ENCODE measurements around the gene RHD.
"Not testable (repeated sequence)": the region's sequence is repeated elsewhere in the genome, so short reads cannot be mapped to it uniquely, and the experiment has no call there.

Gene RHD

DNA sequence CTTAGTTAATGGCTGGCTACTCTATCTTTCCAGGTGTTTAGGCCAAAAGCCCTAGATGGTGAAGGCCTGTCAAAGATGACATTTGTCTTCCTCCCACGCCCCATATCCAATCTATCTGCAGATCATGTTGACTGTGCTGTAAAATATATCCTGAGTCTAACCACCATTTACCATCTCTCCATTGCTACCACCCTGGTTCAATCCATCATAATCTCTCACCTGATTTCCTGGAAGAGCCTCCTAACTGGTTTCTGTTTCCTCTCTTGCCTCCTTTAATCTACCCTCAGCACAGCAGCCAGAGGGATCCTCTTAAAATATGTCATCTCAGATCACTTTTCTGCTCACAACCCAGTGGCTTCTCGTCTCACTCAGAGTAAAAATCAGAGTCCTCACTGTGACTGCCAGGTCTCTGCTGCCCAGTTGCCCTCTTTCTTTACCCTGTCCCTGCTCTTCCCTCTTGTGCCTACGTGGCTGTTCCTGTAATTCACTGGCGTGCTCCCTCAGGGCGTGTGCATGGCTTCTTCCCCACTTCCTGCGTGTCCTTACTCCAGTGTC is 83.6 kb downstream of the RHD start:
- Histone ChIP-seq H3K27ac (ENCODE audit: insufficient read depth in 1 of 2, low read depth in 1 of 2, low read length in 2 of 2, poor library complexity in 1 of 2, severe bottlenecking in 2 of 2) (peak overlapping the region in 1 of 2 experiments; percentile 35), H3K27me3 (replicated peaks in 2 of 5; ENCODE audit: control insufficient read depth in 4 of 5, insufficient read depth in 5 of 5, low read length in 4 of 5) (no peaks in the 10 kb centered on the region), H3K4me1 (ENCODE audit: control extremely low read depth in 1 of 4, control insufficient read depth in 4 of 4, insufficient read depth in 4 of 4, low read length in 3 of 4) (no peaks in the 10 kb centered on the region), H3K9me3 (ENCODE audit: control extremely low read depth in 1 of 5, control insufficient read depth in 4 of 5, insufficient read depth in 2 of 5, low read depth in 1 of 5, low read length in 4 of 5) (no peaks in the 10 kb centered on the region), H3K4me3 (ENCODE audit: control insufficient read depth in 1 of 7, extremely low read depth in 1 of 7, insufficient read depth in 4 of 7, low read depth in 2 of 7, low read length in 6 of 7) (no peak overlapping the region), H3K36me3 (ENCODE audit: control insufficient read depth in 4 of 4, insufficient read depth in 4 of 4, low read length in 3 of 4) (peaks cover 17 to 70% (median 48%) of the 10 kb centered on the region in 4 experiments)
- ChIA-PET POLR2A (no interaction called here), CTCF (no interaction called here)
- 84% methylated on average over 6 of the region's 6 CpGs for WGBS (ENCODE audit: insufficient coverage)
- DNase-seq = no peak

DNA sequence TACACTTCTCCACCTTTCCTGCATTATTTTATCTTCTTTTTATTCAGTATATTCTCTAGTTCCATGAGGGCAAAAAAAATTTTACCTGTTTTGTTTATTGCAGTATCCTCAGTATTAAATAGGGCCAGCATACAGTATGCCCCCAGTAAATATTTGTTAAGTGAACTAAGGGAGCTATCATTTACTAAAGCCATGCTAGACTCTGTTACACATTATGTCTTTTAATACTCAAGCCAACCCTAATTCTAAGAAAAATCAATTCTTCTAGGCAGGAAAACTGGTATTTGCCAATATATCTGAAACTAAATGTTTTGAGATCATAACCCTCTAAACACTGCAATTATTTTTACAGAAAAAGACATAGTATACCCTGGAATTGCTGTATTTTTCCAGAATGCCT is 84.1 kb downstream of the RHD start:
- DNase-seq = no peak
- Histone ChIP-seq H3K36me3 (ENCODE audit: control insufficient read depth in 4 of 4, insufficient read depth in 4 of 4, low read length in 3 of 4) (peaks cover 19 to 74% (median 53%) of the 10 kb centered on the region in 4 experiments), H3K27ac (ENCODE audit: insufficient read depth in 1 of 2, low read depth in 1 of 2, low read length in 2 of 2, poor library complexity in 1 of 2, severe bottlenecking in 2 of 2) (peak overlapping the region in 1 of 2 experiments; percentile 35), H3K4me1 (ENCODE audit: control extremely low read depth in 1 of 4, control insufficient read depth in 4 of 4, insufficient read depth in 4 of 4, low read length in 3 of 4) (no peaks in the 10 kb centered on the region), H3K4me3 (ENCODE audit: control insufficient read depth in 1 of 7, extremely low read depth in 1 of 7, insufficient read depth in 4 of 7, low read depth in 2 of 7, low read length in 6 of 7) (no peak overlapping the region), H3K27me3 (replicated peaks in 2 of 5; ENCODE audit: control insufficient read depth in 4 of 5, insufficient read depth in 5 of 5, low read length in 4 of 5) (no peaks in the 10 kb centered on the region), H3K9me3 (ENCODE audit: control extremely low read depth in 1 of 5, control insufficient read depth in 4 of 5, insufficient read depth in 2 of 5, low read depth in 1 of 5, low read length in 4 of 5) (no peaks in the 10 kb centered on the region)
- POLR2A ChIA-PET = no interaction called here
- CTCF ChIA-PET = no interaction called here

DNA sequence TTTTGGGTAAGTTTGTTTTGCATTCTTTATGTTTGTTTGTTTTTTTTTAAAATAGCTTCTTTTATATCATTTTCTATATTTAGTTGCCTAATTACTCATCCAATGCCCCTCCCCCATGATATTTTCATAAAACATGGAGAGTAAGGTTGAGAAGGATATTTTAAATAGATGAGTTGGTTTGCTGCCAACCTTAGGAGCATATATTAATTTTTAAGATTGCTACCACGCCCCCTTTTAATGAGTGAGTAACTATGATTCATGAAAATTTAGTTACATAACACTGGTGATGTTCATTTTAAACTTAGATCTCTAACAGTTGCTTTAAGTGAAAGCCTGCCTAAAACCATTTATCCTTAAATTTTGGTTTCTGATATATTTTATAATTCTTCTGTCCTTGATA is 84.5 kb downstream of the RHD start:
- peak overlapping the region in 1 of 2 experiments; percentile 32 for H3K27ac ChIP-seq (ENCODE audit: insufficient read depth in 1 of 2, low read depth in 1 of 2, low read length in 2 of 2, poor library complexity in 1 of 2, severe bottlenecking in 2 of 2)
- POLR2A ChIA-PET = no interaction called here

DNA sequence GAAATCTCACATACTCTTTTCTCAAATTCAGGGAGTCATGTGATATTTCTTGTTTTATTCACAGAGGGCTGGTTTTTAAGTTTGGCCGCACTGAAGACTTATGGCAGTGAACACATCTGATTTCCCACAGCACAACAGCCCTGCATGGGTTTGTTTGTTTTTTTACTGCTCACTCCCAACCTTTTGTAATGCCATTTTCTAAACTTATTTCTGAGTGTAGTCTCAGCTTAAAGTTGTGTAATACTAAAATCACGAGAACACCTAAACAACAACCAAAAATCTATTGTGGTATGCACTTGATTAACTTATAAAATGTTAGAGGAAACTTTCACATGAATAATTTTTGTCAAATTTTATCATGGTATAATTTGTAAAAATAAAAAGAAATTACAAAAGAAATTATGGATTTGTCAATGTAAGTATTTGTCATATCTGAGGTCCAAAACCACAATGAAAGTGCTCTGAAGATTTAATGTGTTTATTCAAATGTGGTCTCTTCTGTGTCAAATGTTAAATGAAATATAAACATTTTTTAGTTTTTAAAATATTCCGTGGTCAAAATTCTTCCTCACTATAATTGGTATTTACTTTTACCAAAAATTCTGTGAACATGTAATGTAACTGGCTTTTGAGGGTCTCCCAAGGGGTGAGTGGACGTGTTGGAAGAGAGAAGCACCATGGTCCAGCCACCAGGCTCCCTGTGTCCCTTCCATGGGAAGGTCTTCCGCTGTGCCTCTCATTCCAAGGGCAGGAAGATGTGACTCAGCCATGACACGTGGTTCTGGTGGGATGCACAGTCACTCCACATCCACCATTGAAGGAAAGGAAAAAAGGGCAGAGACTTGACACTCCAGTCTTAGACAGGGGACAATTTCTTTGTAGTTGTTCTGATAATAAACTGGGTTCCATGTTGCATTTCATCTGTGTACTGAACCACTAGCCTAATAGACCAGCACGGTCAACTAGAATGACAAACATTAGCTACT is 88.6 kb downstream of the RHD start:
- H3K36me3 ChIP-seq (ENCODE audit: control insufficient read depth in 4 of 4, insufficient read depth in 4 of 4, low read length in 3 of 4) = peaks cover 16 to 52% (median 35%) of the 10 kb centered on the region in 4 experiments
- no peak overlapping the region for H3K27ac ChIP-seq (ENCODE audit: insufficient read depth in 1 of 2, low read depth in 1 of 2, low read length in 2 of 2, poor library complexity in 1 of 2, severe bottlenecking in 2 of 2)
- WGBS (ENCODE audit: insufficient coverage) = 100% methylated on average over 3 of the region's 7 CpGs
- no peaks in the 10 kb centered on the region for H3K4me1 ChIP-seq (ENCODE audit: control extremely low read depth in 1 of 4, control insufficient read depth in 4 of 4, insufficient read depth in 4 of 4, low read length in 3 of 4)
- ChIA-PET CTCF (no interaction called here), POLR2A (interaction anchor here (1.1 kb wide), 1 partner anchor 195 kb away, joined by 3 read pairs; no protein-coding TSS in a partner anchor)
- H3K4me3 ChIP-seq (ENCODE audit: control insufficient read depth in 1 of 7, extremely low read depth in 1 of 7, insufficient read depth in 4 of 7, low read depth in 2 of 7, low read length in 6 of 7) = no peak overlapping the region
- DNase-seq = no peak
- H3K27me3 ChIP-seq (replicated peaks in 2 of 5; ENCODE audit: control insufficient read depth in 4 of 5, insufficient read depth in 5 of 5, low read length in 4 of 5) = no peaks in the 10 kb centered on the region
- no peaks in the 10 kb centered on the region for H3K9me3 ChIP-seq (ENCODE audit: control extremely low read depth in 1 of 5, control insufficient read depth in 4 of 5, insufficient read depth in 2 of 5, low read depth in 1 of 5, low read length in 4 of 5)

More for the DNA sequence above, 84.5 kb downstream of the RHD start:
- Histone ChIP-seq H3K4me1 (ENCODE audit: control extremely low read depth in 1 of 4, control insufficient read depth in 4 of 4, insufficient read depth in 4 of 4, low read length in 3 of 4) (no peaks in the 10 kb centered on the region), H3K27me3 (replicated peaks in 2 of 5; ENCODE audit: control insufficient read depth in 4 of 5, insufficient read depth in 5 of 5, low read length in 4 of 5) (no peaks in the 10 kb centered on the region), H3K4me3 (ENCODE audit: control insufficient read depth in 1 of 7, extremely low read depth in 1 of 7, insufficient read depth in 4 of 7, low read depth in 2 of 7, low read length in 6 of 7) (no peak overlapping the region), H3K9me3 (ENCODE audit: control extremely low read depth in 1 of 5, control insufficient read depth in 4 of 5, insufficient read depth in 2 of 5, low read depth in 1 of 5, low read length in 4 of 5) (no peaks in the 10 kb centered on the region), H3K36me3 (ENCODE audit: control insufficient read depth in 4 of 4, insufficient read depth in 4 of 4, low read length in 3 of 4) (peaks cover 21 to 75% (median 54%) of the 10 kb centered on the region in 4 experiments)
- CTCF ChIA-PET = no interaction called here
- DNase-seq = no peak
- WGBS (ENCODE audit: insufficient coverage) = no CpG with 5 or more reads among the region's 1 CpG

DNA sequence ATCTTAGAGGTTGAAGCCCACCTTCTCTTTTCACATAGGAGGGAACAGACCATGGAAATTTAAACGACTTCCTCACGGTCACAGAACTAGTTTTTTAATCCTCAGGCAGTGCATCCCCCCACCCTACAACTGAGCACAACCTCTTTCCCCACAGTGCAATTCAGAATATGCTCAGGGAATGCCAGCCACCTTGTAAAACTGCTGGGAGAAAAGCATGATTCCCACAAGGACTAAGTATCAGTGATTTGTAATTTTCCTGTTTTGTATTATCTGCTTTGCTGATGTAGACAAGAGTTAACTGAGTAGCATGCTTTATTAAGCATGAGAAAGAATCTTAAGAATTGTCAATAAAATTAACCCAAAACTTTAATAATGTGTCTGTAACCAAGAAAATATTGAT is 89.6 kb downstream of the RHD start:
- CTCF ChIA-PET = no interaction called here
- Histone ChIP-seq H3K27ac (ENCODE audit: insufficient read depth in 1 of 2, low read depth in 1 of 2, low read length in 2 of 2, poor library complexity in 1 of 2, severe bottlenecking in 2 of 2) (no peak overlapping the region), H3K36me3 (ENCODE audit: control insufficient read depth in 4 of 4, insufficient read depth in 4 of 4, low read length in 3 of 4) (peaks cover 12 to 42% (median 29%) of the 10 kb centered on the region in 4 experiments), H3K27me3 (replicated peaks in 2 of 5; ENCODE audit: control insufficient read depth in 4 of 5, insufficient read depth in 5 of 5, low read length in 4 of 5) (no peaks in the 10 kb centered on the region), H3K4me1 (ENCODE audit: control extremely low read depth in 1 of 4, control insufficient read depth in 4 of 4, insufficient read depth in 4 of 4, low read length in 3 of 4) (no peaks in the 10 kb centered on the region), H3K4me3 (ENCODE audit: control insufficient read depth in 1 of 7, extremely low read depth in 1 of 7, insufficient read depth in 4 of 7, low read depth in 2 of 7, low read length in 6 of 7) (no peak overlapping the region), H3K9me3 (ENCODE audit: control extremely low read depth in 1 of 5, control insufficient read depth in 4 of 5, insufficient read depth in 2 of 5, low read depth in 1 of 5, low read length in 4 of 5) (no peaks in the 10 kb centered on the region)
- POLR2A ChIA-PET = no interaction called here
- DNase-seq = no peak
- no CpG with 5 or more reads among the region's 2 CpGs for WGBS (ENCODE audit: insufficient coverage)

DNA sequence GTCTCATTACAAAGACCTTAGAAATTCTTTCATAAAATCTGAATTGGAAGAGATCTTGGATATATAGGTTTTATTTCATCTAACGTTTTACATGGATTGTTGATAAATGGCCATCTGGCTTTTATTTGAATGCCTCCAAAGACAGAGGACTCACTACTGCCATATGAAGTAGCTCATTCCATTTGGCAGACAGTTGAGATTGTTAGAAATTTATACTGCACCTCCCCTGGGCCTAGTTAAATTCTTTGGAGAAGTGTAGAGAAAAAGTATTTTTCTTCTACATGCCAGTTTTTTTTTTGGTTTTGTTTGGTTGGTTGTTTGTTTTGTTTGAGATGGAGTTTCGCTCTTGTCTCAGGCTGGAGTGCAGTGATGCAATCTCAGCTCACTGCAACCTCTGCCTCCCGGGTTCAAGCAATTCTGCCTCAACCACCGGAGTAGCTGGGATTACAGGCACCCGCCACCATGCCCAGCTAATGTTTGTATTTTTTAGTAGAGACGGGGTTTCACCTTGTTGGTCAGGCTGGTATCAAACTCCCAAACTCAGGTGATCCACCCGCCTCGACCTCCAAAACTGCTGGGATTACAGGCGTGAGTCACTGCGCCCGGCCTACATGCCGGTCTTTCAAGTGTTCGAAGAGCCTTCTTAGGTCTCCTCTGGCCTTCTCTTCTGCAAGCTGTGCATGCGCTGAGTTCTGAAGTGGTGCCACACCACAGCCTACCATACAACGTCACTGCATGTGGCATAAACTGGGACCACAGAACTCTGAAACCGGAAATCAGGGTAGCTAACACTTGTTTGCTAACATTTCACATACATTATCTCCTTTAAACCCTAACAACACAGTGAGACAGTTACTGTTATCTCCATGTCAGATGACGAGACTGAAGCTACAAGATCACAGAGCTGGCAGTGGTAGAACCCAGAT is 90.6 kb downstream of the RHD start:
- H3K4me1 ChIP-seq (ENCODE audit: control extremely low read depth in 1 of 4, control insufficient read depth in 4 of 4, insufficient read depth in 4 of 4, low read length in 3 of 4); CTCF ChIA-PET; H3K9me3 ChIP-seq (ENCODE audit: control extremely low read depth in 1 of 5, control insufficient read depth in 4 of 5, insufficient read depth in 2 of 5, low read depth in 1 of 5, low read length in 4 of 5); POLR2A ChIA-PET; H3K4me3 ChIP-seq (ENCODE audit: control insufficient read depth in 1 of 7, extremely low read depth in 1 of 7, insufficient read depth in 4 of 7, low read depth in 2 of 7, low read length in 6 of 7); H3K27me3 ChIP-seq (replicated peaks in 2 of 5; ENCODE audit: control insufficient read depth in 4 of 5, insufficient read depth in 5 of 5, low read length in 4 of 5); H3K27ac ChIP-seq (ENCODE audit: insufficient read depth in 1 of 2, low read depth in 1 of 2, low read length in 2 of 2, poor library complexity in 1 of 2, severe bottlenecking in 2 of 2); DNase-seq: not testable (repeated sequence)
- H3K36me3 ChIP-seq (ENCODE audit: control insufficient read depth in 4 of 4, insufficient read depth in 4 of 4, low read length in 3 of 4) = peaks cover 12 to 37% (median 23%) of the 10 kb centered on the region in 4 experiments
- no CpG with 5 or more reads among the region's 17 CpGs for WGBS (ENCODE audit: insufficient coverage)

Data from common myeloid progenitor, CD34-positive (primary cell).